Tibial nerve (tissue), 4 donors: Measurements from ENCODE around the gene ZNF35.

Experiments used
- EP300 ChIP-seq, 2 donors: sonication (generic); formaldehyde crosslinking; IDR thresholded peaks; one replicate each; pipeline ENCODE4 v1.6.1; 2017; ENCODE audit warnings: antibody characterized with exemption in 2 of 2, mild to moderate bottlenecking in 1 of 2
- TF ChIP-seq, protein P1 (sequence below), 5 experiments: fragments of 200-600 bp in 3 of 5; fragments of 450-650 bp in 2 of 5; sonication (generic) in 3 of 5; IDR thresholded peaks; one replicate each; pipeline ENCODE4 v1.5.1; 2016 to 2019; ENCODE audit warnings: antibody characterized with exemption in 5 of 5, mild to moderate bottlenecking in 3 of 5, moderate library complexity in 2 of 5

DNA sequence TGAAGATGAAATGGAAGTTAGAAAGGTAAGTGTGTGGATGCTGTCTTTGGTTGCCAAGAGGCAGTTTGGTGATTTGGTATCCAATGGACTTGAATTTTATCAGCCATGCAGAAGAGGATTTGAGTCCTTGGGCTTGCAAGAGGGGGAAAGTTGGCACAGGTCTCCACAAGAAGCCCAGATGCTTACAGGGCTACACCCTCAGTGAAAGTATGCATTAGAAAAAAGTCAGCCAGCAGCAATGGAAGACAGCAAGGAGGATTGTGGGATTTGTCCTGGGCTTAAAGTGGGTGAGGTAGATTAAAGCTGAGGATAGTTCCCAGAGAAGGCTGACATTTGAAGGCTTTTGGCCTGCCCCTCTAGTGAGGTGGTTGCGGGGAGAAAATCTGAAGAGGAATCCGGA lies 46.8 kb upstream of the ZNF35 start:
- no peak for TF ChIP-seq EP300 (IDR thresholded peaks at IDR 0.05)
- TF ChIP-seq, protein P1, sequence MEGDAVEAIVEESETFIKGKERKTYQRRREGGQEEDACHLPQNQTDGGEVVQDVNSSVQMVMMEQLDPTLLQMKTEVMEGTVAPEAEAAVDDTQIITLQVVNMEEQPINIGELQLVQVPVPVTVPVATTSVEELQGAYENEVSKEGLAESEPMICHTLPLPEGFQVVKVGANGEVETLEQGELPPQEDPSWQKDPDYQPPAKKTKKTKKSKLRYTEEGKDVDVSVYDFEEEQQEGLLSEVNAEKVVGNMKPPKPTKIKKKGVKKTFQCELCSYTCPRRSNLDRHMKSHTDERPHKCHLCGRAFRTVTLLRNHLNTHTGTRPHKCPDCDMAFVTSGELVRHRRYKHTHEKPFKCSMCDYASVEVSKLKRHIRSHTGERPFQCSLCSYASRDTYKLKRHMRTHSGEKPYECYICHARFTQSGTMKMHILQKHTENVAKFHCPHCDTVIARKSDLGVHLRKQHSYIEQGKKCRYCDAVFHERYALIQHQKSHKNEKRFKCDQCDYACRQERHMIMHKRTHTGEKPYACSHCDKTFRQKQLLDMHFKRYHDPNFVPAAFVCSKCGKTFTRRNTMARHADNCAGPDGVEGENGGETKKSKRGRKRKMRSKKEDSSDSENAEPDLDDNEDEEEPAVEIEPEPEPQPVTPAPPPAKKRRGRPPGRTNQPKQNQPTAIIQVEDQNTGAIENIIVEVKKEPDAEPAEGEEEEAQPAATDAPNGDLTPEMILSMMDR (IDR thresholded peaks at IDR 0.05), result no peak
